Trophoblast cell (in vitro differentiated cells and primary cell): ENCODE measurements around the gene LAYN. TPM values are rescaled to one million over a fixed set of nuclear protein-coding genes. Genes with fewer than 3 reads are reported as not detected.

Experiments used
- DNase-seq, 2 donors: peaks; one replicate each; pipeline ENCODE4 v3.0.0-alpha.2; 2016
- H2AFZ ChIP-seq: 2 replicates; pipeline ENCODE4 v1.6.1; 2013; ENCODE audit warnings: low read length, moderate library complexity, mild to moderate bottlenecking; ENCODE audit not compliant: insufficient read depth, poor library complexity
- H2AK5ac ChIP-seq: 2 replicates; pipeline ENCODE4 v1.6.1; 2013; ENCODE audit warnings: mild to moderate bottlenecking, low read length
- H2BK120ac ChIP-seq: 2 replicates; pipeline ENCODE4 v1.6.1; 2013; ENCODE audit warnings: low read length, mild to moderate bottlenecking, moderate library complexity; ENCODE audit not compliant: insufficient read depth, poor library complexity
- H2BK12ac ChIP-seq: 2 replicates; pipeline ENCODE4 v1.6.1; 2013; ENCODE audit warnings: mild to moderate bottlenecking, low read length, moderate library complexity
- H2BK5ac ChIP-seq: 2 replicates; pipeline ENCODE4 v1.6.1; 2013; ENCODE audit warnings: low read length, low read depth, moderate library complexity, mild to moderate bottlenecking; ENCODE audit not compliant: poor library complexity
- H3K14ac ChIP-seq: 2 replicates; pipeline ENCODE4 v1.6.1; 2013; ENCODE audit warnings: mild to moderate bottlenecking, low read length
- H3K18ac ChIP-seq: 2 replicates; pipeline ENCODE4 v1.6.1; 2013; ENCODE audit warnings: mild to moderate bottlenecking, low read length
- H3K23ac ChIP-seq: 2 replicates; pipeline ENCODE4 v1.6.1; 2013; ENCODE audit warnings: low read length
- H3K27ac ChIP-seq: 2 replicates; pipeline ENCODE4 v1.5.1; 2013; ENCODE audit warnings: low read depth, mild to moderate bottlenecking, inconsistent platforms, low read length, moderate library complexity
- H3K27me3 ChIP-seq: 2 replicates; pipeline ENCODE4 v1.6.1; 2013; ENCODE audit warnings: inconsistent platforms, mild to moderate bottlenecking, low read length, moderate library complexity; ENCODE audit not compliant: insufficient read depth
- H3K36me3 ChIP-seq, 2 experiments: 1 replicate in 1 of 2; 2 replicates in 1 of 2; pipeline ENCODE4 v1.6.1; 2013; ENCODE audit warnings: low read length in 2 of 2, mild to moderate bottlenecking in 2 of 2, moderate library complexity in 1 of 2; ENCODE audit not compliant: insufficient read depth in 2 of 2, control insufficient read depth in 1 of 2
- H3K4ac ChIP-seq: 2 replicates; pipeline ENCODE4 v1.6.1; 2013; ENCODE audit warnings: low read depth, mild to moderate bottlenecking, low read length, moderate library complexity
- H3K4me1 ChIP-seq, 2 experiments: 1 replicate in 1 of 2; 2 replicates in 1 of 2; pipeline ENCODE4 v1.6.1; 2013; ENCODE audit warnings: low read length in 2 of 2, mild to moderate bottlenecking in 2 of 2, moderate library complexity in 1 of 2; ENCODE audit not compliant: insufficient read depth in 2 of 2, control insufficient read depth in 1 of 2
- H3K4me2 ChIP-seq: 2 replicates; pipeline ENCODE4 v1.6.1; 2013; ENCODE audit warnings: inconsistent platforms, mild to moderate bottlenecking, low read length, moderate library complexity
- H3K4me3 ChIP-seq: 2 replicates; pipeline ENCODE4 v1.5.1; 2013; ENCODE audit warnings: mild to moderate bottlenecking, low read depth, low read length, inconsistent platforms
- H3K79me1 ChIP-seq: one replicate; pipeline ENCODE4 v1.6.1; 2013; ENCODE audit warnings: low read length
- H3K79me2 ChIP-seq: 2 replicates; pipeline ENCODE4 v1.6.1; 2013; ENCODE audit warnings: low read length, mild to moderate bottlenecking; ENCODE audit not compliant: control insufficient read depth, insufficient read depth, poor library complexity
- H3K9ac ChIP-seq: 2 replicates; pipeline ENCODE4 v1.6.1; 2013; ENCODE audit warnings: mild to moderate bottlenecking, low read length
- H3K9me3 ChIP-seq: 2 replicates; pipeline ENCODE4 v1.6.1; 2013; ENCODE audit warnings: low read depth, mild to moderate bottlenecking, control low read depth, inconsistent platforms, low read length; ENCODE audit not compliant: insufficient read depth
- H4K12ac ChIP-seq: 2 replicates; pipeline ENCODE4 v1.6.1; 2013; ENCODE audit warnings: low read depth, mild to moderate bottlenecking, low read length, moderate library complexity
- H4K8ac ChIP-seq: 2 replicates; pipeline ENCODE4 v1.6.1; 2013; ENCODE audit warnings: low read depth, mild to moderate bottlenecking, low read length, moderate library complexity
- H4K91ac ChIP-seq: one replicate; pipeline ENCODE4 v1.6.1; 2013; ENCODE audit warnings: low read depth, mild to moderate bottlenecking, low read length, moderate library complexity
- WGBS: extraction: QIAGEN DNeasy Blood & Tissue Kit; methylation state at CpG from one replicate; pipeline ENCODE4 v1.1.7; 2013; ENCODE audit warnings: missing lambda C conversion rate; ENCODE audit not compliant: insufficient read length, insufficient coverage; ENCODE audit errors: extremely low coverage; 5-methylcytosine and 5-hydroxymethylcytosine counted together
- polyA plus RNA-seq: library from polyadenylated mRNA; stranded (reverse); fragments of 200-250 nt; gene quantifications from 2 replicates; pipeline ENCODE4 v1.2.3, GENCODE V29; 2013

Gene LAYN
- 52.4 and 55.7 TPM in 2 replicates for polyA plus RNA-seq

- WGBS = no CpG with 5 or more reads among the region's 70 CpGs
- peak within 1 kb of the TSS; percentile 73 for H3K18ac ChIP-seq
- peak; percentile 86 to 94 for DNase-seq
These were observed at the start of gene LAYN for GRCh38 chr11:111540114-111540936. Gene LAYN, plus strand, starts transcription at chr11:111540720. Its CDS starts 124 bp downstream, at chr11:111540844.

GRCh38 chr11:111494040-111494439, 46.5 kb upstream of the LAYN start:
- no peak overlapping the region for H4K8ac ChIP-seq
- no peak overlapping the region for H2BK120ac ChIP-seq
- H4K12ac ChIP-seq = no peak overlapping the region
- no peak overlapping the region for H2BK5ac ChIP-seq
- H3K27ac ChIP-seq = no peak overlapping the region
- H3K9ac ChIP-seq = no peak overlapping the region
- H2AK5ac ChIP-seq = no peak overlapping the region
- no peak overlapping the region for H3K18ac ChIP-seq
- H3K14ac ChIP-seq = no peak overlapping the region
- no peaks in the 10 kb centered on the region for H3K79me1 ChIP-seq
- no CpG with 5 or more reads among the region's 1 CpG for WGBS
- no peak overlapping the region for H3K4me3 ChIP-seq
- H3K23ac ChIP-seq = no peak overlapping the region
- H2BK12ac ChIP-seq = no peak overlapping the region
- DNase-seq = no peak
- no peaks in the 10 kb centered on the region for H3K27me3 ChIP-seq
- no peaks in the 10 kb centered on the region for H3K36me3 ChIP-seq
- no peak overlapping the region for H4K91ac ChIP-seq
- H3K79me2 ChIP-seq = no peaks in the 10 kb centered on the region
- H3K4me2 ChIP-seq = no peak overlapping the region
- H2AFZ ChIP-seq = no peak overlapping the region
- H3K4me1 ChIP-seq = no peaks in the 10 kb centered on the region
- H3K4ac ChIP-seq = no peak overlapping the region
- no peaks in the 10 kb centered on the region for H3K9me3 ChIP-seq

More at GRCh38 chr11:111540114-111540936, at the start of gene LAYN:
- Histone ChIP-seq H3K14ac (peak within 1 kb of the TSS; percentile 77), H3K4me1 (peaks cover 12 to 14% of the 10 kb centered on the region in 2 experiments), H3K4ac (peak within 1 kb of the TSS; percentile 49), H3K27ac (peak within 1 kb of the TSS; percentile 81), H2BK5ac (peak within 1 kb of the TSS; percentile 79), H2BK12ac (peak within 1 kb of the TSS; percentile 75), H2BK120ac (peak within 1 kb of the TSS; percentile 57), H2AFZ (peak within 1 kb of the TSS; percentile 84), H3K9ac (peak within 1 kb of the TSS; percentile 73), H4K91ac (peak within 1 kb of the TSS; percentile 88), H3K4me3 (peak within 1 kb of the TSS; percentile 88), H3K9me3 (no peaks in the 10 kb centered on the region), H3K23ac (no peak within 1 kb of the TSS), H4K8ac (peak within 1 kb of the TSS; percentile 83), H3K79me2 (peaks cover 8% of the 10 kb centered on the region), H4K12ac (peak within 1 kb of the TSS; percentile 17), H2AK5ac (peak within 1 kb of the TSS; percentile 35), H3K4me2 (peak within 1 kb of the TSS; percentile 63), H3K79me1 (peaks cover 18% of the 10 kb centered on the region), H3K27me3 (no peaks in the 10 kb centered on the region), H3K36me3 (peaks cover 11 to 16% of the 10 kb centered on the region in 2 experiments)

GRCh38 chr11:111499483-111499882, 41.0 kb upstream of the LAYN start:
- no peak overlapping the region for H3K9ac ChIP-seq
- H3K4ac ChIP-seq = no peak overlapping the region
- H2AK5ac ChIP-seq = no peak overlapping the region
- H3K79me1 ChIP-seq = no peaks in the 10 kb centered on the region
- no peaks in the 10 kb centered on the region for H3K27me3 ChIP-seq
- no peak overlapping the region for H4K8ac ChIP-seq
- no peak overlapping the region for H3K14ac ChIP-seq
- H4K12ac ChIP-seq = no peak overlapping the region
- no peak overlapping the region for H2BK120ac ChIP-seq
- H3K18ac ChIP-seq = no peak overlapping the region
- H3K4me3 ChIP-seq = no peak overlapping the region
- no peak overlapping the region for H2BK12ac ChIP-seq
- no peaks in the 10 kb centered on the region for H3K4me1 ChIP-seq
- H2BK5ac ChIP-seq = no peak overlapping the region
- no peaks in the 10 kb centered on the region for H3K9me3 ChIP-seq
- H3K4me2 ChIP-seq = no peak overlapping the region
- WGBS = no CpG with 5 or more reads among the region's 5 CpGs
- no peak overlapping the region for H2AFZ ChIP-seq
- H3K23ac ChIP-seq = no peak overlapping the region
- H3K36me3 ChIP-seq = no peaks in the 10 kb centered on the region
- H3K27ac ChIP-seq = no peak overlapping the region
- DNase-seq = peak in 1 of 2 donors; percentile 53
- H3K79me2 ChIP-seq = no peaks in the 10 kb centered on the region
- H4K91ac ChIP-seq = no peak overlapping the region

GRCh38 chr11:111500481-111500880, 40.0 kb upstream of the LAYN start:
- Histone ChIP-seq H3K36me3 (no peaks in the 10 kb centered on the region), H3K79me1 (no peaks in the 10 kb centered on the region), H4K12ac (no peak overlapping the region)

More at GRCh38 chr11:111500481-111500880, 40.0 kb upstream of the LAYN start:
- Histone ChIP-seq H3K23ac (no peak overlapping the region), H2BK12ac (no peak overlapping the region), H3K18ac (no peak overlapping the region), H3K27me3 (no peaks in the 10 kb centered on the region), H3K14ac (no peak overlapping the region), H3K4me1 (no peaks in the 10 kb centered on the region), H3K79me2 (no peaks in the 10 kb centered on the region), H3K9ac (no peak overlapping the region), H3K4ac (no peak overlapping the region), H3K4me3 (no peak overlapping the region), H3K27ac (no peak overlapping the region), H4K91ac (no peak overlapping the region), H3K4me2 (no peak overlapping the region), H2BK5ac (no peak overlapping the region), H2BK120ac (no peak overlapping the region), H2AK5ac (no peak overlapping the region), H3K9me3 (no peaks in the 10 kb centered on the region), H4K8ac (no peak overlapping the region), H2AFZ (no peak overlapping the region)
- WGBS = no CpG with 5 or more reads among the region's 1 CpG
- no peak for DNase-seq
